HepG2 (cell line): ENCODE data around the gene BRPF1. TPM values are rescaled to one million over a fixed set of nuclear protein-coding genes. Genes with fewer than 3 reads are reported as not detected.

ENCODE experiments used
- ARNT2 ChIP-seq: sonication (generic); formaldehyde crosslinking; IDR thresholded peaks from 2 replicates; pipeline ENCODE4 v1.8.0; 2022; ENCODE audit warnings: mild to moderate bottlenecking, low read depth, missing genetic modification reagents, moderate library complexity
- DPF2 ChIP-seq: sonication (generic); formaldehyde crosslinking; IDR thresholded peaks from 2 replicates; pipeline ENCODE4 v1.4.0; 2020; ENCODE audit warnings: mild to moderate bottlenecking, low read depth, missing genetic modification reagents, borderline replicate concordance
- KDM2A ChIP-seq: sonication (generic); formaldehyde crosslinking; IDR thresholded peaks from 2 replicates; pipeline ENCODE4 v1.4.0; 2020; ENCODE audit warnings: low read depth, missing genetic modification reagents, borderline replicate concordance
- LCORL ChIP-seq, 2 experiments: fragments of 450-650 bp in 1 of 2; sonication (generic) in 1 of 2; formaldehyde crosslinking in 1 of 2; IDR thresholded peaks; 2 replicates each; pipeline versions ENCODE4 v1.5.0 to v1.6.1; 2017 to 2020; ENCODE audit warnings: antibody characterized with exemption in 1 of 2, missing genetic modification reagents in 1 of 2
- MAZ ChIP-seq, 2 experiments: sonication (generic) in 1 of 2; formaldehyde crosslinking in 1 of 2; IDR thresholded peaks; 2 replicates each; pipeline versions ENCODE4 v1.5.0 to v1.6.1; 2012 to 2020; ENCODE audit warnings: low read depth in 2 of 2, mild to moderate bottlenecking in 2 of 2, borderline replicate concordance in 1 of 2, improper control_type of control experiment in 1 of 2, low read length in 1 of 2, missing genetic modification reagents in 1 of 2, moderate library complexity in 1 of 2
- NAIF1 ChIP-seq: sonication (generic); formaldehyde crosslinking; IDR thresholded peaks from 2 replicates; pipeline ENCODE4 v1.5.0; 2020; ENCODE audit warnings: mild to moderate bottlenecking, missing genetic modification reagents, borderline replicate concordance
- PATZ1 ChIP-seq: sonication (generic); formaldehyde crosslinking; IDR thresholded peaks from 2 replicates; pipeline ENCODE4 v1.4.0; 2020; ENCODE audit warnings: missing genetic modification reagents
- PITX1 ChIP-seq: sonication (generic); formaldehyde crosslinking; IDR thresholded peaks from 2 replicates; pipeline ENCODE4 v1.5.1; 2020; ENCODE audit warnings: mild to moderate bottlenecking, missing genetic modification reagents
- POLR2A ChIP-seq, 2 experiments: IDR thresholded peaks; 2 replicates each; pipeline ENCODE4 v1.6.1; 2011; ENCODE audit warnings: low read depth in 2 of 2, low read length in 2 of 2, mild to moderate bottlenecking in 1 of 2, moderate library complexity in 1 of 2; ENCODE audit not compliant: insufficient read depth in 1 of 2
- RXRA ChIP-seq: sonication (generic); formaldehyde crosslinking; IDR thresholded peaks from 2 replicates; pipeline ENCODE4 v1.5.1; 2020; ENCODE audit warnings: missing genetic modification reagents
- SNRNP70 ChIP-seq: fragments of 200-400 bp; formaldehyde crosslinking; IDR thresholded peaks from 2 replicates; pipeline ENCODE4 v1.6.1; 2017; ENCODE audit warnings: mild to moderate bottlenecking, low read depth, low read length, moderate library complexity
- SOX5 ChIP-seq: IDR thresholded peaks from 2 replicates; pipeline ENCODE4 v1.6.1; 2016; ENCODE audit warnings: borderline replicate concordance
- THAP11 ChIP-seq: IDR thresholded peaks from 2 replicates; pipeline ENCODE4 v1.6.1; 2016; ENCODE audit warnings: missing biosample characterization, missing genetic modification reagents
- TSC22D2 ChIP-seq: sonication (generic); formaldehyde crosslinking; IDR thresholded peaks from 2 replicates; pipeline ENCODE4 v1.5.1; 2020; ENCODE audit warnings: missing genetic modification reagents, mild to moderate bottlenecking, borderline replicate concordance
- ZBTB34 ChIP-seq: sonication (generic); formaldehyde crosslinking; IDR thresholded peaks from 2 replicates; pipeline ENCODE4 v1.8.0; 2022; ENCODE audit warnings: mild to moderate bottlenecking, missing genetic modification reagents
- ZNF230 ChIP-seq: sonication (generic); formaldehyde crosslinking; IDR thresholded peaks from 2 replicates; pipeline ENCODE4 v1.4.0; 2020; ENCODE audit warnings: mild to moderate bottlenecking, missing genetic modification reagents
- ZNF234 ChIP-seq: sonication (generic); formaldehyde crosslinking; conservative IDR thresholded peaks from 2 replicates; pipeline ENCODE4 v1.5.1; 2020; ENCODE audit warnings: mild to moderate bottlenecking, missing genetic modification reagents
- ZNF383 ChIP-seq: sonication (generic); formaldehyde crosslinking; IDR thresholded peaks from 2 replicates; pipeline ENCODE4 v1.4.0; 2020; ENCODE audit warnings: missing genetic modification reagents, mild to moderate bottlenecking, borderline replicate concordance
- ZNF503 ChIP-seq: sonication (generic); formaldehyde crosslinking; IDR thresholded peaks from 2 replicates; pipeline ENCODE4 v1.4.0; 2020; ENCODE audit warnings: missing genetic modification reagents
- polyA plus RNA-seq, 8 experiments: library from polyadenylated mRNA; depleted of rRNA in 3 of 8; stranded (reverse) in 7 of 8; unstranded in 1 of 8; fragments of >200 nt; fragmentation: Illumina TruSeq in 4 of 8; extraction: Trizol in 4 of 8; gene quantifications; 2 replicates each; pipeline versions ENCODE4 v1.2.1 to v1.2.3, GENCODE V29; 2011 to 2016; ENCODE audit warnings: low read depth in 4 of 8, missing spikeins in 1 of 8, mixed read lengths in 1 of 8; ENCODE audit not compliant: insufficient read depth in 1 of 8
- total RNA-seq, 5 experiments: library from RNA; depleted of rRNA; stranded (reverse); fragments of >200 nt; fragmentation: Illumina TruSeq; extraction: Trizol; gene quantifications; 2 replicates each; pipeline ENCODE4 v1.2.3, GENCODE V29; 2016; ENCODE audit warnings: low read depth in 1 of 5
- TF ChIP-seq, protein P1 (sequence below): sonication (generic); formaldehyde crosslinking; IDR thresholded peaks from 2 replicates; pipeline ENCODE4 v1.4.0; 2020; ENCODE audit warnings: mild to moderate bottlenecking, missing genetic modification reagents
- TF ChIP-seq, protein P2 (sequence below): sonication (generic); formaldehyde crosslinking; IDR thresholded peaks from 2 replicates; pipeline ENCODE4 v1.8.0; 2023; ENCODE audit warnings: mild to moderate bottlenecking, missing genetic modification reagents

The BRPF1 gene
- total and polyA plus RNA-seq, 2 of the 13 experiments (the other 11 are each of a cell fraction or from before 2014, with no cell fraction given), result 7.3 to 10.0 TPM

DNA sequence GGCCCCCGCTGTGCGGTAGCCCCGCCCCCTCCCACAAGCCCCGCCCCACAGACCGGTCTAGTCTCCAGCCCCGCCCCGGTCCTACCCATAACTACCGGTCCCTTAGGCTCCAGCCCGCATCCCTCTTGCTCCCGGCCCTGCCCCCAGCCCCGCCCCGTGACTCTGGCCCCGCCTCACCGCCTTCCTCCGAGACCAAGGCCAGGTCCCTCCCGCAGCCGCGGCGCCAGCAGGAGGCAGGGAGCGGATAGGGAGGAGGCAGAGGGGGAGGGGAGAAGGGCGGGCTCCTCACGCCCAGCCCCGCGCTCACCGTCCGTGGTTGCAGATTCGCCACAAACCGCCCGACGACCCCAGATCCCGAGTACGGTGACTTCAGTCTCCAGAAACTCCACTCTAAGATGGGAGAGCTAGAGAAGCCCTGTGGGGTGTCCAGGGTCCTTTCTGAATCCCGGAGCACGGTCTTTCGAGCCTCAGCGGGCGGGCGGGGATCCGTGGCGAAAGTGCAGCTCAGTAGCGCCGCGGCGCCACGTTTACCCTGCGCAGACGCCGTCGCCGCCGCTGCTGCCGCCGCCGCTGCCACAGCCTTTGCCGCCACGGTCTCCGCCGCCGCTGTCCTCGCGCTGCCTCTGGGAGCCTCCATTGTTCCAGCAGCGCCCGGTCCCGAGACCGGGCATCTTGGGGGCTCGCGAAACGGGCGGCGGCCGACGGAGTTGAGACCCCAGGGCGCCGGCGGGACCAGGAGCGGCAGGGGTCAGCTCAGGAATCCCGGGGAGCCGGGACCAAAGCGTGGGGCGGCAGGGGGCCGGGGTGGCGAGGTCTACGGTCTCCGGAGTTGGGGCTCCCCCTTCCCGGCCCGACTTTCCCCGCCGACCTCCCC lies at the start of gene BRPF1 (continued):
- TF ChIP-seq PITX1 (CRISPR knock-in tag), result peak; percentile 15; the same call in 1 of the 2 replicates
- TF ChIP-seq RXRA (CRISPR knock-in tag), result peak; percentile 43; the same call in 1 of the 2 replicates
- peak; percentile 48; the same call in 1 of the 2 replicates for TF ChIP-seq ZNF503 (CRISPR knock-in tag)
- no peak for TF ChIP-seq ZNF383 (CRISPR knock-in tag)
- TF ChIP-seq, protein P1, sequence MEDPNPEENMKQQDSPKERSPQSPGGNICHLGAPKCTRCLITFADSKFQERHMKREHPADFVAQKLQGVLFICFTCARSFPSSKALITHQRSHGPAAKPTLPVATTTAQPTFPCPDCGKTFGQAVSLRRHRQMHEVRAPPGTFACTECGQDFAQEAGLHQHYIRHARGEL (CRISPR knock-in tag), result 0 out of 2 replicates have a peak, but pooled peaks have one; percentile 16
- no peak for TF ChIP-seq LCORL (IDR thresholded peaks at IDR 0.05)
- TF ChIP-seq LCORL (CRISPR knock-in tag; IDR thresholded peaks at IDR 0.05), result peak; percentile 55; the same call in 1 of the 2 replicates
- TF ChIP-seq ARNT2, result peak; percentile 79
- no peak for TF ChIP-seq DPF2 (CRISPR knock-in tag)
- no peak for TF ChIP-seq TSC22D2 (CRISPR knock-in tag)
- peak; percentile 92 for TF ChIP-seq MAZ (IDR thresholded peaks at IDR 0.05; ENCODE audit: borderline replicate concordance, low read depth, low read length)
- TF ChIP-seq MAZ (CRISPR knock-in tag; IDR thresholded peaks at IDR 0.05; ENCODE audit: low read depth), result peak; percentile 82
- TF ChIP-seq PATZ1 (CRISPR knock-in tag), result peak; percentile 67
- peak; percentile 84 for TF ChIP-seq THAP11 (CRISPR knock-in tag)
- TF ChIP-seq SNRNP70, result no peak
- peak; percentile 55 to 71 for TF ChIP-seq POLR2A (IDR thresholded peaks at IDR 0.05; ENCODE audit: insufficient read depth in 1 of 2, low read depth in 2 of 2, low read length in 2 of 2)
- TF ChIP-seq NAIF1 (CRISPR knock-in tag), result no peak
- TF ChIP-seq ZBTB34 (CRISPR knock-in tag), result no peak
- no peak for TF ChIP-seq ZNF234 (CRISPR knock-in tag)
- TF ChIP-seq, protein P2, sequence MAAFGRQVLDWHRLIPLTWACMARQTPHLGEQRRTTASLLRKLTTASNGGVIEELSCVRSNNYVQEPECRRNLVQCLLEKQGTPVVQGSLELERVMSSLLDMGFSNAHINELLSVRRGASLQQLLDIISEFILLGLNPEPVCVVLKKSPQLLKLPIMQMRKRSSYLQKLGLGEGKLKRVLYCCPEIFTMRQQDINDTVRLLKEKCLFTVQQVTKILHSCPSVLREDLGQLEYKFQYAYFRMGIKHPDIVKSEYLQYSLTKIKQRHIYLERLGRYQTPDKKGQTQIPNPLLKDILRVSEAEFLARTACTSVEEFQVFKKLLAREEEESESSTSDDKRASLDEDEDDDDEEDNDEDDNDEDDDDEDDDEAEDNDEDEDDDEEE (CRISPR knock-in tag), result no peak
- TF ChIP-seq KDM2A (CRISPR knock-in tag), result peak; percentile 88
- 0 out of 2 replicates have a peak, but pooled peaks have one; percentile 39 for TF ChIP-seq SOX5
- TF ChIP-seq ZNF230 (CRISPR knock-in tag), result peak; percentile 48; the same call in 1 of the 2 replicates
